GM19351 (cell line): Measurements from ENCODE around the gene PADI6.

ENCODE experiments used
- ATAC-seq: cut with Tn5 transposase; IDR thresholded peaks from one replicate; pipeline ENCODE4 v1.9.1; 2021; ENCODE audit warnings: mild to moderate bottlenecking, moderate library complexity; ENCODE audit not compliant: unreplicated experiment

The PADI6 gene

GRCh38 chr1:17433261-17433660 lies 61.3 kb downstream of the PADI6 start:
- ATAC-seq: no peak

GRCh38 chr1:17434016-17434415 lies 62.0 kb downstream of the PADI6 start:
- ATAC-seq: no peak

DNA sequence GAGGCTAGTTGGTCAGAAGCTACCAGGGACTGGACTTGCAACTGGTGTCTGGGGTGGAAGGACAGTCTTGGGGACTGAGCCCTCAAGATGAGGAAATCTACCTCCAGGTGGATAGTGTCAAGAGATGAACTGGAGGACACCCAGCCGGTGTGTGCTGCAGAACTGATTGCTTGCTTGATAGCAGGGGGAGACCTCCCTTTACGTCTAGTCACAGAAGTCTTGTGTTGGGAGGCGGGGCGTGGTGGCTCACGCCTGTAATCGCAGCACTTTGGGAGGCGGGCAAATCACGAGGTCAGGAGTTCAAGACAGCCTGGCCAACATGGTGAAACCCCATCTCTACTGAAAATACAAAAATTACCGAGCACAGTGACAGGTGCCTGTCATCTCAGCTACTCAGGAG lies 62.6 kb downstream of the PADI6 start:
- no peak for ATAC-seq

GRCh38 chr1:17436380-17437174 lies 64.6 kb downstream of the PADI6 start:
- no peak for ATAC-seq

GRCh38 chr1:17437260-17437579 lies 65.2 kb downstream of the PADI6 start:
- no peak for ATAC-seq

- ATAC-seq: peak; percentile 29
Measured at GRCh38 chr1:17437580-17438317, 65.8 kb downstream of the PADI6 start.

DNA sequence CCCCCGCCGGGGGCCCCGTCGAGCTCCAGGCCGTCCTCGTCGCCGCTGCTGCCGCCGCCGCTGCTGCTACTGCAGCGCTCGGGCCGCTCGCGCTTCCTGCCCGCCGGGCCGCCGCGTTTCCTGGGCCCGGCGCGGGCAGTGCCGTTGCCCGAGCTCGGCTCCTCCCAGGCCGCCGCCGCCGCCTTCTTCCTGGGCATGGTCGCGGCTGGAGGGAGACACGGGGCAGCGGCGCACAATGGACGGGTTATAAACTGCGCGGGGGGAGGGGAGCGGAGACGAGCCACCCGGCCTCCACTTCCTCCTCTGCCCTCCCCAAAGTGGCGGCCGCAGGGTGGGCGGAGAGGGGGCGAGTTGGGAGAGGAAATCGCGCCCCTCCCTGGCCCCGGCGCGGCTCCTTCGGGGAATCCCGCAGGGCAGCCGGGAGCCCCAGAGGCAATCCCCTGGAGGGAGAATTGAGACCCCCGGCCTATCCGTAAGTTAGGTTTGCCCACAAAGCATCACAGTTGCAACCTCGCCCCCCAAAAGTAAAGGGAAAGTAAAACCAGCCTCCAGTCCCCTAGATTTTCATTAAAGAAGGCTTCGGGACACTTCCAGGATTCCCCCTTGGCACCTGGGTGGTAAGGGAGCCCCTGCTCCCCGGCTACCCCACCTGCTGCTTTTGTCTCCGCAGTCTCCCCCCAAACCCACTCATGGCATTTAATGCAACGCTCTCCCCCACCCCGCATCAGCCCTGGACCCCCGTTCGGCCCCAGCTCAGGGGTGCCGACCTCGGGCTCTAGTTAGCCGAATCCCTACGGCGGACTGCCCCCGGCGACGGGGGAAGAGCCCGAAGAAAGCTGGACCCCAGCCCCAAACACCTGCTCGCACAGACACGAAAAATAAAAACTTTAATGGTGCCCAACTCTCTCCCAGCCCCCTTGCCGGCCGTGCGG lies 66.6 kb downstream of the PADI6 start:
- ATAC-seq: peak; percentile 34

- peak; percentile 35 for ATAC-seq
Measured at GRCh38 chr1:17439250-17440073, 67.5 kb downstream of the PADI6 start, which contains the start of gene RCC2. TSS of gene RCC2 (minus strand) at chr1:17439677. CDS start at chr1:17438514, 1,163 bp downstream.

DNA sequence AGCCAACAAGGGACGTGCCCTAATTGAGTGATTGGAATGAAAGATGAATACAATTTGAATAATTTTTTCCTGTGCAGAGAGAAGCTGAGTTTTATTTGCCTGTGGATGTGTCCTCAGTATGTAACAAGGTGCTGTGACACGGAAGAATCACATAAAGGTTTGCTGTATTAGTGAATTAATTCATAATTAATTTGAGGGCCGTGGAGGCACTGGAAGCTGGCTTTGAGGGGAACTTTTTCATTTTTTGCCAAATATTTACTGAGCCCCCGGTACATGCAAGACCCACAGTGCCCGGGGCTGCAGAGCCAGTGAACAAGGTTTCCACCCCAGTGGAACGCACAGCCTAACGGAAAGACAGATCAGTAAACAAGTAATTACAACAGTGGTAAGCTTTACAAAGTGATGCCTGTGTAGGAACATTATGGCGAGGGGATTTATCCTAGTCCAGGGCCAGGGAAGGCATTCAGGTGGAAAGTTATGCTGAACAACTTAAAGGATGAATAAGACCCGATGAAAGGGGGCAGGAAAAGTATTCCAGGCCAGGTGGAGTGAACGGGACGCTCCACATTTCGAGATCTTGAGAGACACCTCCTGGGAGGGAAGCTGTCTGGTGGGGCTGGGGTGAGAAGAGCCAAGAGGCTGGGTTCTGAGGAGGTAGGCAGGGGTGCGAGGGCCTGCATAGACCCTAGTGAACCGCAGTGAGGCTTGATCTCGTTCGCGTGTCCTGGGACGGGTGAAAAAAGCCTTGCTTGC lies 68.3 kb downstream of the PADI6 start:
- no peak for ATAC-seq

GRCh38 chr1:17440827-17441168 lies 68.8 kb downstream of the PADI6 start:
- ATAC-seq: no peak

DNA sequence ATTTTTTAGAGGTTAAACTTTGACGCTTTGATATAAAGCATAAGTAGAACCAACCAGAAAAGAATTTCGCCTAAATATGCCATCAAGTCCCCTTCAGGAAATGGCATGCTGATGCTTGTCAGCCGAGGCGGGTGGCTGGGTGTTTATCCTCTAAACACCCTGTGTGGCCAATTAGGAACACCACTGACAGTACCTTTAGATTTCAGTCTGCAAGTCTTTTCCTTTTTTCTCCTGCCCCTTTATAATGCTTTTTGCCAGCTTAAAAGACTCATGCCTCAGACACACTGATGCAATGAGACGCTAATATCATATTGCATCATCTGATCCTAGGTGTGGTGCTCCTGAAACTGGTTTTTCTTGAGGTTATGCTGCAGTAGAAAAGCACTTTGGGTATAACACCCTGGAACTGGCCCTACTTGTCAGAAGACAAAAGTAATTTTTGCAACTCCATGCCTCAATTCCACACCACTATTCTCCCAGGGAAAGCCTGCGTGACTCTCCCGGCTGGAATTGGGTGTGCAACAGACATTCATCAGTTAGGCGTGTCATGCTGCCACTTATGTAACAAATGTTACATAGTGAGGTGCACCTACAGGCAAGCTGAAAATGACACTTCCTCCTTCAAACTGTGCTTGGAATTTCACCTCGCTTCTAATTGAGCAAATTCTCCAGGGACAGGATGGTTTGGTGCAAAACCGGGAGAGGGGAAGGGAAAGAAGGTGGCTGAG lies 69.4 kb downstream of the PADI6 start:
- no peak for ATAC-seq

GRCh38 chr1:17441993-17442357 lies 70.0 kb downstream of the PADI6 start:
- ATAC-seq: no peak

DNA sequence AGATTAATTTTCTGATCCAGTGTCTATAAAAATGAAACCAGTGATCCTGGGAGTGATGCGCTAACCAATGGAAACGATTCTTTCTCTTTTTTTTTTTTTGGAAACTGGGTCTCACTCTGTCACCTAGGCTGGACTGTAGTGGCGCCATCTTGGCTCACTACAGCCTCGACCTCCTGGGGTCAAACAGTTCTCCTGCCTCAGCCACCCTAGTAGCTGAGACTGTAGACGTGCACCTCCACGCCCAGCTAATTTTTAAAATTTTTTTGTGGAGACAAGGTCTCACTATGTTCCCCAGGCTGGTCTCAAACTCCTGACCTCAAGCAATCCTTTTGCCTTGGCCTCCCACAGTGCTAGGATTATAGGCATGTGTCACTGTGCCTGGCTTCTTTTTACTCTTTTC lies 70.8 kb downstream of the PADI6 start:
- no peak for ATAC-seq

DNA sequence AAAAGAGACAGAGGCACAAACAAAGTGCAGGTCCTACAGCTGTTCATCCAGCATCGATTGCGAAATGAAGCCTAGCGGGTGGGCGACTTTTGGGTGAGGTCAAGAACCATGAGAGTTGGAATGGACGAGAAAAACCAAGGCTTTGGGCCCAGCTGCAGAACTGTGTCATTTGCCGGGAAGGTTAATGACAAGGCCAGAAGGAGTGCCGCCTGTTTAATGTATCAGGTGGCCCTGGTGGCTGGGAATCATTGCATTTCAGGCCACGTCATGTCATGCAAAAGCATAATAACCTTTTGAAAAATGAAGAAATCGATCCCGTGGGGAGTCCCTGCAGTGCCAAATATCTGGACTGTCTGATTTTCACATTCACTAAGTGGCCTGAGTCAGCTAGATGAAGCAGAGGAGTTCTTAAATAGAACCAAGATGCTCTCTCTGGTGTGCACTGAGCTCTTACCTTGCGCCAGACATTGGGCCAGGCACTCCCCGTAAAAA lies 75.6 kb downstream of the PADI6 start:
- ATAC-seq: no peak
